Measurements from ENCODE around the gene PPP1R37.

Gene PPP1R37

DNA sequence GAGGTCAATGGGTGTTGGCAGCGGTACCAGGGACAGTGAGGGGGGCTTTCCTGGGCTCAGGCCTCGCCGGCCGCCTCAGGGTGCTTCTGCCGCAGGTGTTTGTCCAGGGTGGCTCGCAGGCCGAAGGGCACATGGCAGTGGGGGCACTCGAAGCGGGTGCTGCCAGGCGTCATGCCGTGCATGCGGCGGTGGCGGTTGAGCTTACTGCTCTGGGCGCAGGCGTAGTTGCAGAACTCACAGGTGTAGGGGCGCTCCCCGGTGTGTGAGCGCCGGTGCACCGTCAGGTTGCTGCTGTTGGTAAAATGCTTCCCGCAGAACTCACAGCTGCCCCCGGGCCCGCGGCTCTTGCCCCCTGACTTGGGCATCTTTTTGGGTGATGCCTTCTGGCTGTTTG is 21.4 kb upstream of the PPP1R37 start:
- DNase-seq (ENCODE audit: low spot score), result no peak

GRCh38 chr19:45071969-45072790 is 20.8 kb upstream of the PPP1R37 start:
- no peak for DNase-seq (ENCODE audit: low spot score)

DNA sequence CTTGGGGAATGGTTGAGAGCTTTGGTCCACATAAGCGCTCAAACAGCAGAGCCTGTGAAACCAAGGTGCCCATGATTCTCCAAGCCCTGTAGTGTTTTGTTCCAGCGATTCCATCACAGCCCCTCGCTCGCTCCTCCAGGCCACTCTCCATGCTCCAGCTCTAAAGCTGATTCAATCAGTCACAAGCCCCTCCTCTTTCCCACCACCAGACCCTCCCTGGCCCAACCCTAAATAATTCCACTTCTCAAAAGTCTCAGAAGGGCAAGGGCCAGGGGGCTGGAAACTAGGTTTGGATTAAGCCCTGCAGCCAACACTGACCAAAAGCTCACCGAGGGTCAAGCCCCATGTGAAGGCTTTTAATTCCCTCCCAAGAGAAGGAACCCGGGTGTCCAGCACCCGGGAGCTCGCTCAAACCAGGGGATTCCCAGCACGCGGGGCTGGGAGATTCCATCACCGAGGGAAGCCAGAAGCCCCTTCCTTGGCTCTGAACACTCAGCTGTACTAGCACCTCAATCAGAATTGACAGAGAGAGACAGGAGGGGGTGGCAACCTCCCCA is 18.2 kb upstream of the PPP1R37 start:
- no peak for DNase-seq (ENCODE audit: low spot score)

DNA sequence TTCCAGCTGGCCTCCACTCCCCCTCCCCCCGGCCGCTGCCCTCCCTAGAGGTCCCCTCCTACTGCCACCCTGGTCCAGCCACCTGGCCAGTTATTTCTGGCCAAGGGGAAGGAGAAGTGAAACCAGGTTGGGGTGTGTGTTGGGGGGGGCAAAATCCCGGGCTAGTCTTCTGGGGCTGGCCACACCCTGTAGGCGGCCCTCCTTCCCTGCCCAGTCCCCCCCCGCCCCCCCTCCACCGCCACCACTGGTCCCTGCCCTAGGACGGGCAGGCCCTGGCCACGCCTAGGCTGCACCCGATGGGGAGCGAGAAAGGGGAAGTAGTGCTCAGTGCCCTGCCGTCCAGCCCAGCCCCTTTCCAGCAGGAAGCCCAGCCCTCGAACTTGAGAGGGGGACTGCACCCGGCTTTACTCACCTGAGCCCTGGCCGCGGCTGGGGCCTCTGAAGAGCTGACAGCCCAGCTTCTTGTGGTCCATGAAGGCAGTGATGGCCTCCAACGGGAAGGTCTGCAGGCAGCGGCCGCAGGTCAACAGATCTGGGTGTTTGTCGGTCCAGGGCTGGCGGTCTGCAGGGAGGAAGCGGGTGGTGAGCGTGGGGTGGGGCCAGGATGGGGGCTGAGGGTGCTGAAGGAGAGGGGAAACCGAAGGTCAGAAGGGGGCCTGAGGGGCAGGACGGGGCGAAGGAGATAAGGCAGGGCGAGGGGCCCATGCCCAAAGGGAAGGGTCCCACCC is 17.5 kb upstream of the PPP1R37 start:
- DNase-seq (ENCODE audit: low spot score), result no peak

GRCh38 chr19:45076029-45076850 is 16.7 kb upstream of the PPP1R37 start, which contains the start of gene ZNF296:
Gene ZNF296 (minus strand): TSS chr19:45076478. CDS start chr19:45076373, 105 bp downstream.
- DNase-seq (ENCODE audit: low spot score), result no peak

DNA sequence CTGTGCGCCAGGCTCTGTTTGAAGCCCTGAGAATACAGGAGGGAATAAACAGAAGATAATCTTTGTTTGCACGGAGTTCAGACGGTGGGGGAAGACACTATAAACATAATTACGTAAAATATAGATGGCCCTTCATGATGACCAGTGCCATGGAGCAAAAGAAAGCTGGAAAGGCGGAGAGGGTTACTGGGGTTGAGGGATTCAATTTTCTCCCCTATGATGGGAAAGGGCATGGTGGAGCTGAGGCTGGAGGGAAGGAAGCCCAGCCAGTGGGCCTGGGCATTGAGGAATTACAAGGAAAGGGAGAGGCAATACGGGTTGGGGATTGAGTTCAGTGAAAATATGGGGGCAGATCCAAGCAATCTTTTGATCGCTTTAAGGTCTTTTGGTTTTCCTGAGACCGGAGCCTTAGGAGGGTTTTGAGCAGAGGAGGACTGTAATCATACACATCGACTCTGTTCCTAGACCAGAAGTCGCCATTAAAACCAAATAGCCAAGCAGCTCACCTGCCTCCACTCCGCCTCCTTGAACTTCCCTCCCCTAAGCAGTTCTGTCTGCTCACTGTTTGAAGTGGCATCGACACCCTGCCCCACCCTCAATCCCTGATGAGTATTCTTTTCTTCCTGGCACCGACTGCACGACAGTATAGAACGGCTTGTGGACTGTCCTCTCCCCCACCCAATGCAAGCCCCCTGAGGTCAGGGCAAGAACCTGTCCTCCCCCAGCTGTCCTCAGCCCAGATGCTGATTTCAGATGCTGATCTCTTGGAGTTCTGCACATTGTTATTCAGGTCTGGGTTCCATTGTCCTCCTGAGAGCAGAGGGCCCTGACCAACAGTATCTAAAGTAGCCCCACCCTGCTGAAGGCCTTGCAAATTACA is 15.9 kb upstream of the PPP1R37 start:
- no peak for DNase-seq (ENCODE audit: low spot score)

DNA sequence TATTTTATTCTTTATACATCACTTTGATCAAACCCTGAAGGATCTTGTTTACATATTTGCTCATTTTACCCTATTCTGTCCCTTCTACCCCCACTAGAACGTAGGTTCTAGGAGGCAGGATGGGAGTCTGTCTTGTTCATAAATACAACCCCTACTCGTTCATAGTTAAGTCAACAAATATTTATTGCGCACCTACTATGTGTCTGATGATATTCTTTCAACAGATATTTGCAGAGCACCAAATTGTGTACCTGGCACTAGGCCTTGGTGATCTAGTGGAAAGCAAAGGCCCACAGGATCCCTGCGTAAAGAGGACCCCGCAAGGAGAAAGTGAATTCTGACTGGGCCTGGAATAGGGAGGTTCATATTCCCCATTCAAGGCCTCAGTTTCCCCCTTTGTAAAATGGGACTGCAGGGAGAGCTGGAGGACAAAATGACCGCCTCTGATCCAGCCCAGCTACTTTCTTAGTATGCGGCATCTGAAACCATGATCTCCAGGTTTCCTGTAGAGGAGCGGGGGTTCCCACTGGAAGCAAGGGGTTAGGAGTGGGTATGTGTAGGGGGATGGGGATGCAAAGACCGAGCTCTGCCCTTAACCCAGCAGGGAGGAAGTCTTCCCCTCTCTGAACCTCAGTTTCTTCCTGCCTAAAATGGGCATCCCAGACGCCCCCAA is 14.5 kb upstream of the PPP1R37 start:
- no peak for DNase-seq (ENCODE audit: low spot score)

DNA sequence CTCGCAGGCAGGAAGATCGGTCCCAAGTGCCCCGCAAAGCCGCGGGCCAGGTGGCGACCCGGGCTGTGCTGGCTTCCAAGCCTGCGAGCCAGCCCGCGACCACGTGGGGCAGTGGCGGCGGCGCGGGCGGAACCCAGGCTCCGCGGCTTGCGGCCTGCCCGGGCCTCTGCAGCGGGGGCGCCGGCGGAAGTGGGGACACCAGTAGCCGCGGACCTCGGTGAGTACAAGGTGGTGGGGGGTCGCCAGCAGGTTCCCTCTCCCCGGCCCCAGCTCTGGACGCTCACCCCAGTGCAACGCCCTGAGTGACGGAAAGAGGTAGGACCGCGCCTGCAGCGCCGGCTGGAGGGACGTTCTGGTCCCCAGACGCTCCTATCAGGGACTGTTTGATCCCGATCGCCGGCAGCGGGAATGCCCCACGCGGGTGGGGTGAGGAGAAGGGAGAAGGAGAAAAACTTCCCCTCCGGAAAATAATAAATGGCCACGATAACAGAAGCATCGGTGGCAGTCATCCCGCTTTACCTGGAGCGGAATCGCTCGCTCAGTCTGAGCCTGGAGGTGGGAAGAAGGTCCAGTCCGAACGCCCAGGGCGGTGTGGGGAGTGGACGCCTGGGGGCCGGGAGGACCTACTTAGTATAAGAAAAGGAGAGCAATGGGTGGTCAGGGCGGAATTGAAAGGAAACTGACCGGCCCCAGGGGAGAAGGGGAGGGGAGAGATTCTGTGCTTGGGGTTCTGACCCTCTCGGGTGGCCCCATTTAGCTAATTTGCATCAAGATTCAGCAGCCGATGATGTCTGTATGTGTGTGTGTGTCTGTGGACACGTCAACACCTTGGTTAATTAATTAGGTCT is 13.7 kb upstream of the PPP1R37 start, which contains the start of gene GEMIN7:
TSS of gene GEMIN7 (plus strand) at position 198 of the 848 bp plus-strand sequence. CDS start 10,855 bp downstream, outside the sequence.
- DNase-seq (ENCODE audit: low spot score), result no peak

GRCh38 chr19:45079911-45080370 is 13.0 kb upstream of the PPP1R37 start:
- DNase-seq (ENCODE audit: low spot score), result no peak

DNA sequence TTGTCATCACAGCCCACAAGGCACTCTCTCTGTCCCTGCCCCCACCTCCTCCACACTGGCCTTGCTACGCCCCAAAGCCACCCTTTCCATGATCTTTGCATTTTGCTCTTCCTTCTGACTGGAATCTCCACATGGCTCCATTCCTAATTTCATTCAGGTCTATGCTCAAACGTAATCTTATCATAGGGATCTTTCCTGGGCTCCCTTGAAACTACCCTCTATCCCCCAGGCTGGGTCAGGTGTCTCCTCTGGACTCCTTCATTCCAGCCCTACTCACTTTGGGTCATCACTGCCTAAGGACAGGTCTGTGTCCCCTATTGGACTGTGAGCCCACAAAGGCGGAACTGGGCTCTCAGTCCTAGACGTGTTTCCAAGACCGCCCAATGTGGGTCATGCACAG is 10.8 kb upstream of the PPP1R37 start:
- no peak for DNase-seq (ENCODE audit: low spot score)

DNA sequence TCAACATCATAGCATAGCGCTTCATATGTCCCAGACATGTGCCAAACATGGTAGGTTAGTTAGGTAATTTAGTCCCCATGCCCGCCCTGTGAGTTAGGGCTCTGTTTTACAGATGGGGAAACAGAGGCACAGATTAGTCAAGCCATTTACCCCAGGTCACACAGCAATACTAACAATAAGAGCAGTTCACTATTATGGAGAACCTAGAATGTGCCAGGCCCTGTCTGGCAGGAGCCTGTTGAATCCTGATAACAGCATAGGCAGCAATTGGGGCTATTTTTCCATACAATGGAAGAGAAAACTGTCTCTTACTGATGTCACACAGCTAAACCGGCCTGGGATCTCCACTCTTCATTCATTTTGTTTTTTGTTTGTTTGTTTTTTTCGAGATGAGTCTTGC is 6.5 kb upstream of the PPP1R37 start:
- no peak for DNase-seq (ENCODE audit: low spot score)

DNA sequence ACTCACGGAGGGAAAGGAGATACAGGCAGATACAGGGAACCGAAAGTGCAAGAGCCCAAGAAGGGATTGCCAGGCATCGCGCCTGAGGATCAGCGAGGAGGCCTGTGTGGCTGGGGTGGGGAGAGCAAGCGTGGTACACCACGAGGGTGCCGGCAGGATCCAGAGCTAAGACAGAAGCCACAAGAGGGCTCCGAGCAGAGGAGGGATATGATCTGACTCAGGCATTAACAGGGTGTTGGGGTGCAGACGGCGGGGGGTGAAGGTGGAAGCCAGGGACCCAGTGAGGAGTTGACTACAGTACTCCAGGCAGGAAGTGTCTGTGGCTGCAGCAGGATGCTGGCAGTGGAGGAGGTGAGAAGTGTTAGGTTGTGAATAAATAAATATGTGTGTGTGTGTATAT is 5.4 kb upstream of the PPP1R37 start:
- DNase-seq (ENCODE audit: low spot score), result no peak

- no peak for DNase-seq (ENCODE audit: low spot score)
Measured at GRCh38 chr19:45090034-45090433, 2.9 kb upstream of the PPP1R37 start.

DNA sequence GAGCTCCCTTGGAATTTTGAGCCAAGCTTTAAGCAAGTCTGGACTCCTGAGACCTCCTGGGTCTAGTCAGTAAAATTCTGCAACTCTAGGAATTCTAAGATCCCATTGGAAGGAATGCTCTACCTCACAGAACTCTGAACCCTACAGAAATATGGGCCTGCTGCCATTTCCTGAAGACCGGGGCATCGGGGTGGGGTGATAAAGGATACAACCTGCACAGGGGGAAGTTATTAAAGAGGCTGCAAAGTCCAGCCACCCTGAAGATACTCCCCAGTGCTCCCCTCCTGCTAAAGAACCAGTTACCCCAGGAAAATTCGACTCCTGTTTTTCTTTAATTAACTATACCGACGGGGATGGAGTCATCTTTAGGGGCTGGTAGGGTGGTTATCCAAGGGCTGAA is 2.4 kb upstream of the PPP1R37 start:
- no peak for DNase-seq (ENCODE audit: low spot score)

- peak; percentile 99 for DNase-seq (ENCODE audit: low spot score)
Measured at GRCh38 chr19:45091031-45091923, 1.7 kb upstream of the PPP1R37 start.

GRCh38 chr19:45094137-45094536 is 1.2 kb downstream of the PPP1R37 start:
- DNase-seq (ENCODE audit: low spot score), result no peak

DNA sequence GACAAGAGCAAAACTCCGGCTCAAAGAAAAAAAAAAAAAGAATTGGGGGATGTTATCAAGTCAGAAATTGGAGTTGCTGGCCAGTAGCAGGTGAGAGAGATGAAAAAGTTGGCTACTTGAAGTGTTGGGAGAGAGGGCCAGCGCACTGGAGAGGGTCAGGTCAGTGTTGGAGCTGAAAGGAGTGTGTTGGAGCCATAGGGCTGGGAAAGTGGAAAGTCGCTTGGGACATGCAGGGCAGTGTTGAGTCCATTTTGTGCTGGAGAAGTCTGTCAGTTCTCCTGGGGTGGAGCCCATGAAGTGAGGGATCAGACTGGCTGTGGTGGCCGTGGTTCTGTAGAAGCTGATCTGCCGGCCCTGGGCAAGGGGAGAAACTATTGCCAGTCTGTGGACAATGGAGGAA is 1.7 kb downstream of the PPP1R37 start:
- no peak for DNase-seq (ENCODE audit: low spot score)

Measured in pons (tissue), 1 donor.